Measurements from ENCODE around the gene VASH1. TPM values are rescaled to one million over a fixed set of nuclear protein-coding genes. Genes with fewer than 3 reads are reported as not detected.

Gene VASH1
- total and polyA plus RNA-seq, 2 experiments from 2014 or later = 0.78 to 2.8 TPM

DNA sequence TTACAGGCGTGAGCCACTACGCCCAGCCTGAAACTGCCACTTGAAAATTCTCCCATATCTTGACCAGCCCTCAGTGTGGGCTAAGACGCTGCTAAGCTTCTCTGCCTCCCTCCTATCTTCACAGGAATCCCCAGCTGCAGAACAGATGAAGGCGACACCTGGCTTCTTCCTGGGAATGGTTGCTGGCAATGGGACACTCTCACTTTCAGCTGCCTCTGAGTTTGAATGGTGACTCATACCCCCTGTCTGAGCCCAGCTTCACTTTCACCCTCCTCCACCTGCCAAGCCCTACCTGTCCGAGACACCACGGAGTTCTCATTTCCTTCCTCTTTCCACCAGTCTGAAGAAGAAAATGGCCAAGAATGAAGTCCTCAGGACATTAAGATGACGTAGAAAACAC lies 18.3 kb upstream of the VASH1 start:
- no peak for ATAC-seq
- H3K4me2 ChIP-seq = no peak overlapping the region
- no peak overlapping the region for H3K4me3 Mint-ChIP-seq

More for the DNA sequence above, 18.3 kb upstream of the VASH1 start:
- no peaks in the 10 kb centered on the region for H3K4me1 Mint-ChIP-seq
- Histone ChIP-seq H3K27ac (ENCODE audit: low read depth) (no peak overlapping the region), H3K36me3 (ENCODE audit: insufficient read depth) (no peaks in the 10 kb centered on the region), H3K4me3 (no peak overlapping the region), H3K27me3 (ENCODE audit: insufficient read depth) (no peaks in the 10 kb centered on the region), H3K79me2 (replicated peaks; ENCODE audit: insufficient read depth) (no peaks in the 10 kb centered on the region), H2AFZ (no peak overlapping the region), H4K20me1 (replicated peaks; ENCODE audit: insufficient read depth) (no peaks in the 10 kb centered on the region), H3F3A (replicated peaks; ENCODE audit: low read depth) (no peaks in the 10 kb centered on the region), H3K4me1 (ENCODE audit: insufficient read depth) (no peaks in the 10 kb centered on the region), H3K9me2 (ENCODE audit: insufficient read depth) (no peaks in the 10 kb centered on the region)
- no peak overlapping the region for H3K27ac Mint-ChIP-seq
- no peak for DNase-seq (ENCODE audit: low spot score)
- H3K9me3 Mint-ChIP-seq = peaks cover 43% of the 10 kb centered on the region
- H3K27me3 Mint-ChIP-seq (ENCODE audit: insufficient read depth, low read depth, poor library complexity) = peaks cover 4% of the 10 kb centered on the region
- H3K36me3 Mint-ChIP-seq (ENCODE audit: low read depth) = peaks cover 14% of the 10 kb centered on the region
- TF ChIP-seq JUNB (IDR thresholded peaks at IDR 0.05; ENCODE audit: unreplicated experiment) = no peak
- TF ChIP-seq NANOG (IDR thresholded peaks at IDR 0.05; ENCODE audit: borderline replicate concordance) = no peak
- TF ChIP-seq EZH2phosphoT487 (IDR thresholded peaks at IDR 0.05; ENCODE audit: unreplicated experiment) = no peak
- TF ChIP-seq POLR2AphosphoS5 (IDR thresholded peaks at IDR 0.05; ENCODE audit: low read depth) = no peak
- TF ChIP-seq, protein P1, sequence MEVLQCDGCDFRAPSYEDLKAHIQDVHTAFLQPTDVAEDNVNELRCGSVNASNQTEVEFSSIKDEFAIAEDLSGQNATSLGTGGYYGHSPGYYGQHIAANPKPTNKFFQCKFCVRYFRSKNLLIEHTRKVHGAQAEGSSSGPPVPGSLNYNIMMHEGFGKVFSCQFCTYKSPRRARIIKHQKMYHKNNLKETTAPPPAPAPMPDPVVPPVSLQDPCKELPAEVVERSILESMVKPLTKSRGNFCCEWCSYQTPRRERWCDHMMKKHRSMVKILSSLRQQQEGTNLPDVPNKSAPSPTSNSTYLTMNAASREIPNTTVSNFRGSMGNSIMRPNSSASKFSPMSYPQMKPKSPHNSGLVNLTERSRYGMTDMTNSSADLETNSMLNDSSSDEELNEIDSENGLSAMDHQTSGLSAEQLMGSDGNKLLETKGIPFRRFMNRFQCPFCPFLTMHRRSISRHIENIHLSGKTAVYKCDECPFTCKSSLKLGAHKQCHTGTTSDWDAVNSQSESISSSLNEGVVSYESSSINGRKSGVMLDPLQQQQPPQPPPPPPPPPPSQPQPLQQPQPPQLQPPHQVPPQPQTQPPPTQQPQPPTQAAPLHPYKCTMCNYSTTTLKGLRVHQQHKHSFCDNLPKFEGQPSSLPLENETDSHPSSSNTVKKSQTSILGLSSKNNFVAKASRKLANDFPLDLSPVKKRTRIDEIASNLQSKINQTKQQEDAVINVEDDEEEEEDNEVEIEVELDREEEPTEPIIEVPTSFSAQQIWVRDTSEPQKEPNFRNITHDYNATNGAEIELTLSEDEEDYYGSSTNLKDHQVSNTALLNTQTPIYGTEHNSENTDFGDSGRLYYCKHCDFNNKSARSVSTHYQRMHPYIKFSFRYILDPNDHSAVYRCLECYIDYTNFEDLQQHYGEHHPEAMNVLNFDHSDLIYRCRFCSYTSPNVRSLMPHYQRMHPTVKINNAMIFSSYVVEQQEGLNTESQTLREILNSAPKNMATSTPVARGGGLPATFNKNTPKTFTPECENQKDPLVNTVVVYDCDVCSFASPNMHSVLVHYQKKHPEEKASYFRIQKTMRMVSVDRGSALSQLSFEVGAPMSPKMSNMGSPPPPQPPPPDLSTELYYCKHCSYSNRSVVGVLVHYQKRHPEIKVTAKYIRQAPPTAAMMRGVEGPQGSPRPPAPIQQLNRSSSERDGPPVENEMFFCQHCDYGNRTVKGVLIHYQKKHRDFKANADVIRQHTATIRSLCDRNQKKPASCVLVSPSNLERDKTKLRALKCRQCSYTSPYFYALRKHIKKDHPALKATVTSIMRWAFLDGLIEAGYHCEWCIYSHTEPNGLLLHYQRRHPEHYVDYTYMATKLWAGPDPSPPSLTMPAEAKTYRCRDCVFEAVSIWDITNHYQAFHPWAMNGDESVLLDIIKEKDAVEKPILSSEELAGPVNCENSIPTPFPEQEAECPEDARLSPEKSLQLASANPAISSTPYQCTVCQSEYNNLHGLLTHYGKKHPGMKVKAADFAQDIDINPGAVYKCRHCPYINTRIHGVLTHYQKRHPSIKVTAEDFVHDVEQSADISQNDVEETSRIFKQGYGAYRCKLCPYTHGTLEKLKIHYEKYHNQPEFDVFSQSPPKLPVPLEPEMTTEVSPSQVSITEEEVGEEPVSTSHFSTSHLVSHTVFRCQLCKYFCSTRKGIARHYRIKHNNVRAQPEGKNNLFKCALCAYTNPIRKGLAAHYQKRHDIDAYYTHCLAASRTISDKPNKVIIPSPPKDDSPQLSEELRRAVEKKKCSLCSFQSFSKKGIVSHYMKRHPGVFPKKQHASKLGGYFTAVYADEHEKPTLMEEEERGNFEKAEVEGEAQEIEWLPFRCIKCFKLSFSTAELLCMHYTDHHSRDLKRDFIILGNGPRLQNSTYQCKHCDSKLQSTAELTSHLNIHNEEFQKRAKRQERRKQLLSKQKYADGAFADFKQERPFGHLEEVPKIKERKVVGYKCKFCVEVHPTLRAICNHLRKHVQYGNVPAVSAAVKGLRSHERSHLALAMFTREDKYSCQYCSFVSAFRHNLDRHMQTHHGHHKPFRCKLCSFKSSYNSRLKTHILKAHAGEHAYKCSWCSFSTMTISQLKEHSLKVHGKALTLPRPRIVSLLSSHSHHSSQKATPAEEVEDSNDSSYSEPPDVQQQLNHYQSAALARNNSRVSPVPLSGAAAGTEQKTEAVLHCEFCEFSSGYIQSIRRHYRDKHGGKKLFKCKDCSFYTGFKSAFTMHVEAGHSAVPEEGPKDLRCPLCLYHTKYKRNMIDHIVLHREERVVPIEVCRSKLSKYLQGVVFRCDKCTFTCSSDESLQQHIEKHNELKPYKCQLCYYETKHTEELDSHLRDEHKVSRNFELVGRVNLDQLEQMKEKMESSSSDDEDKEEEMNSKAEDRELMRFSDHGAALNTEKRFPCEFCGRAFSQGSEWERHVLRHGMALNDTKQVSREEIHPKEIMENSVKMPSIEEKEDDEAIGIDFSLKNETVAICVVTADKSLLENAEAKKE (CRISPR knock-in tag; IDR thresholded peaks at IDR 0.05) = no peak
